Measurements from ENCODE around the gene PPARG.

DNA sequence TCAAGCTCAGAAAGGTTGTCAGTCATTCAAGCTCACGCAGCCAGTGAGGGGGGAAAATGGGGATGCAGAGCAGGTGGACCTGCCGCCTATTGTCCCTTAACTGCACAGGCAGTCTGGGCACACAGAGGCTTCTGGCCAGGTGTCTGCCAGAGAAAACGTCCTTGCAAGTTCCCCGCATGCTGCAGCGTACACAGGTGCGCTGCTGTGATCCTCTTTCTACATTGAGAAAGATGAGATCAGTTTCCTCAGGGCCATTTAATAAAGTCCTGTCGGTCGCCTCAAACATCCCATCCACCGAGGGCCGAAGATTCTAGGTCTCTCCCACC lies 195.0 kb downstream of the PPARG start:
- TF ChIP-seq, protein P1, sequence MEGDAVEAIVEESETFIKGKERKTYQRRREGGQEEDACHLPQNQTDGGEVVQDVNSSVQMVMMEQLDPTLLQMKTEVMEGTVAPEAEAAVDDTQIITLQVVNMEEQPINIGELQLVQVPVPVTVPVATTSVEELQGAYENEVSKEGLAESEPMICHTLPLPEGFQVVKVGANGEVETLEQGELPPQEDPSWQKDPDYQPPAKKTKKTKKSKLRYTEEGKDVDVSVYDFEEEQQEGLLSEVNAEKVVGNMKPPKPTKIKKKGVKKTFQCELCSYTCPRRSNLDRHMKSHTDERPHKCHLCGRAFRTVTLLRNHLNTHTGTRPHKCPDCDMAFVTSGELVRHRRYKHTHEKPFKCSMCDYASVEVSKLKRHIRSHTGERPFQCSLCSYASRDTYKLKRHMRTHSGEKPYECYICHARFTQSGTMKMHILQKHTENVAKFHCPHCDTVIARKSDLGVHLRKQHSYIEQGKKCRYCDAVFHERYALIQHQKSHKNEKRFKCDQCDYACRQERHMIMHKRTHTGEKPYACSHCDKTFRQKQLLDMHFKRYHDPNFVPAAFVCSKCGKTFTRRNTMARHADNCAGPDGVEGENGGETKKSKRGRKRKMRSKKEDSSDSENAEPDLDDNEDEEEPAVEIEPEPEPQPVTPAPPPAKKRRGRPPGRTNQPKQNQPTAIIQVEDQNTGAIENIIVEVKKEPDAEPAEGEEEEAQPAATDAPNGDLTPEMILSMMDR (IDR thresholded peaks at IDR 0.05): no peak
- TF ChIP-seq POLR2A (IDR thresholded peaks at IDR 0.05): no peak
